Caco-2 (cell line): ENCODE data around the gene PHF21B. TPM values are rescaled to one million over a fixed set of nuclear protein-coding genes. Genes with fewer than 3 reads are reported as not detected.

Experiments
- BruUV-seq: library from RNA; stranded (reverse); fragments of 400-500 nt; replicated peaks from 2 replicates; lab custom pipeline; 2021; lab: Mats Ljungman, UMichigan
- CTCF ChIA-PET: fragments of 300-600 bp; sonication (Branson Sonifier 250); formaldehyde crosslinking; loops from one replicate; lab custom pipeline; 2022; ENCODE audit warnings: antibody characterized with exemption; lab: Charles Lee
- POLR2A ChIA-PET: fragments of 300-600 bp; sonication (Branson Sonifier 250); formaldehyde crosslinking; loops from one replicate; lab custom pipeline; 2022; ENCODE audit warnings: antibody characterized with exemption; lab: Charles Lee
- DNase-seq, 2 experiments: peaks; one replicate each; pipeline versions ENCODE4 v3.0.0 to v3.0.0-alpha.2; 2020 to 2022
- H3K27me3 ChIP-seq: replicated peaks from 2 replicates; pipeline ENCODE4 v1.6.0; 2011; ENCODE audit warnings: low read length; ENCODE audit not compliant: control insufficient read depth, insufficient read depth
- H3K36me3 ChIP-seq: 2 replicates; pipeline ENCODE4 v1.5.1; 2011; ENCODE audit warnings: low read length; ENCODE audit not compliant: control insufficient read depth, insufficient read depth
- H3K4me1 ChIP-seq: fragments of 250-450 bp; sonication (Bioruptor Pico); 2 replicates; pipeline ENCODE4 v1.5.1; 2020; ENCODE audit warnings: mild to moderate bottlenecking
- H3K4me3 ChIP-seq: 2 replicates; pipeline ENCODE4 v1.5.1; 2011; ENCODE audit warnings: low read depth, mild to moderate bottlenecking, control low read depth, low read length
- H3K9me3 ChIP-seq: fragments of 250-450 bp; sonication (Bioruptor Pico); 2 replicates; pipeline ENCODE4 v1.5.1; 2020; ENCODE audit warnings: mild to moderate bottlenecking, moderate library complexity
- H3K27ac Mint-ChIP-seq: one replicate; pipeline ENCODE4 v1.8.0; 2022; ENCODE audit warnings: mixed read lengths; ENCODE audit not compliant: unreplicated experiment
- H3K27me3 Mint-ChIP-seq: one replicate; pipeline ENCODE4 v1.8.0; 2022; ENCODE audit warnings: mixed read lengths; ENCODE audit not compliant: insufficient read depth, unreplicated experiment
- H3K36me3 Mint-ChIP-seq: one replicate; pipeline ENCODE4 v1.8.0; 2022; ENCODE audit warnings: mild to moderate bottlenecking, mixed read lengths; ENCODE audit not compliant: insufficient read depth, unreplicated experiment
- H3K4me1 Mint-ChIP-seq: one replicate; pipeline ENCODE4 v1.8.0; 2022; ENCODE audit warnings: low read depth, mixed read lengths; ENCODE audit not compliant: unreplicated experiment
- H3K4me3 Mint-ChIP-seq: one replicate; pipeline ENCODE4 v1.8.0; 2022; ENCODE audit warnings: mild to moderate bottlenecking, moderate library complexity, mixed read lengths; ENCODE audit not compliant: unreplicated experiment
- H3K9me3 Mint-ChIP-seq: one replicate; pipeline ENCODE4 v1.8.0; 2022; ENCODE audit warnings: mixed read lengths; ENCODE audit not compliant: unreplicated experiment
- CTCF ChIP-seq, 2 experiments: fragments of 200-600 bp in 1 of 2; IDR thresholded peaks; 1 replicate in 1 of 2; 2 replicates in 1 of 2; pipeline versions ENCODE4 v1.5.1 to v1.8.0; 2011 to 2022; ENCODE audit warnings: antibody characterized with exemption in 1 of 2, control low read depth in 1 of 2, inconsistent platforms in 1 of 2, low read depth in 1 of 2, low read length in 1 of 2, mild to moderate bottlenecking in 1 of 2, moderate library complexity in 1 of 2; ENCODE audit not compliant: insufficient read depth in 1 of 2, severe bottlenecking in 1 of 2, unreplicated experiment in 1 of 2
- intact Hi-C: fragments of 100-400 bp; cut with micrococcal nuclease; formaldehyde crosslinking; loops from one replicate; pipeline ENCODE4 v1.10.0; 2022; ENCODE audit not compliant: unreplicated experiment
- total RNA-seq: library from RNA; stranded (reverse); gene quantifications from 2 replicates; pipeline ENCODE4 v1.2.3, GENCODE V29; 2022

PHF21B gene
- total RNA-seq, 1 experiment from 2014 or later = 0.98 TPM

GRCh38 chr22:45045208-45045607, 35.4 kb upstream of the PHF21B start:
- H3K4me3 Mint-ChIP-seq = no peak overlapping the region
- no peak for DNase-seq
- BruUV-seq = no TSS peak
- H3K4me3 ChIP-seq = no peak overlapping the region
- ChIA-PET CTCF (no interaction called here), POLR2A (no interaction called here)
- H3K27me3 ChIP-seq = no peaks in the 10 kb centered on the region
- H3K9me3 ChIP-seq = no peaks in the 10 kb centered on the region
- H3K27me3 Mint-ChIP-seq = peaks cover 30% of the 10 kb centered on the region
- peaks cover 9% of the 10 kb centered on the region for H3K9me3 Mint-ChIP-seq
- H3K4me1 Mint-ChIP-seq = no peaks in the 10 kb centered on the region
- peaks cover 4% of the 10 kb centered on the region for H3K36me3 Mint-ChIP-seq
- intact Hi-C loops = no loop called here
- no peak for TF ChIP-seq CTCF (IDR thresholded peaks at IDR 0.05; ENCODE audit: insufficient read depth in 1 of 2, low read depth in 1 of 2, low read length in 1 of 2, severe bottlenecking in 1 of 2, unreplicated experiment in 1 of 2)
- no peaks in the 10 kb centered on the region for H3K4me1 ChIP-seq
- no peak overlapping the region for H3K27ac Mint-ChIP-seq
- H3K36me3 ChIP-seq = no peaks in the 10 kb centered on the region

- no peak overlapping the region for H3K4me3 Mint-ChIP-seq
- intact Hi-C loops = no loop called here
- ChIA-PET CTCF (no interaction called here), POLR2A (no interaction called here)
- no peaks in the 10 kb centered on the region for H3K36me3 ChIP-seq
- no peaks in the 10 kb centered on the region for H3K4me1 ChIP-seq
- H3K9me3 ChIP-seq = no peaks in the 10 kb centered on the region
- no peaks in the 10 kb centered on the region for H3K27me3 ChIP-seq
- peaks cover 8% of the 10 kb centered on the region for H3K9me3 Mint-ChIP-seq
- no TSS peak for BruUV-seq
- no peak for DNase-seq
- H3K36me3 Mint-ChIP-seq = peaks cover 4% of the 10 kb centered on the region
- no peak overlapping the region for H3K27ac Mint-ChIP-seq
- TF ChIP-seq CTCF (IDR thresholded peaks at IDR 0.05; ENCODE audit: insufficient read depth in 1 of 2, low read depth in 1 of 2, low read length in 1 of 2, severe bottlenecking in 1 of 2, unreplicated experiment in 1 of 2) = no peak
- no peak overlapping the region for H3K4me3 ChIP-seq
- H3K4me1 Mint-ChIP-seq = no peaks in the 10 kb centered on the region
- H3K27me3 Mint-ChIP-seq = peaks cover 31% of the 10 kb centered on the region
Observed at GRCh38 chr22:45042263-45042662, 32.5 kb upstream of the PHF21B start.

- no peaks in the 10 kb centered on the region for H3K36me3 ChIP-seq
- H3K4me3 Mint-ChIP-seq = no peak overlapping the region
- H3K4me1 ChIP-seq = no peaks in the 10 kb centered on the region
- peaks cover 1% of the 10 kb centered on the region; the same call in 1 of the 2 replicates for H3K27me3 ChIP-seq
- DNase-seq = no peak
- peaks cover 29% of the 10 kb centered on the region for H3K27me3 Mint-ChIP-seq
- intact Hi-C loops = no loop called here
- BruUV-seq = no TSS peak
- TF ChIP-seq CTCF (IDR thresholded peaks at IDR 0.05; ENCODE audit: insufficient read depth in 1 of 2, low read depth in 1 of 2, low read length in 1 of 2, severe bottlenecking in 1 of 2, unreplicated experiment in 1 of 2) = no peak
- H3K36me3 Mint-ChIP-seq = peaks cover 4% of the 10 kb centered on the region
- H3K9me3 Mint-ChIP-seq = no peaks in the 10 kb centered on the region
- no peak overlapping the region for H3K27ac Mint-ChIP-seq
- ChIA-PET CTCF (no interaction called here), POLR2A (no interaction called here)
- H3K4me3 ChIP-seq = no peak overlapping the region
- H3K9me3 ChIP-seq = no peaks in the 10 kb centered on the region
- H3K4me1 Mint-ChIP-seq = no peaks in the 10 kb centered on the region
Observed at GRCh38 chr22:45039133-45039532, 29.3 kb upstream of the PHF21B start.
